Measurements from ENCODE around the gene COBLL1. TPM values are rescaled to one million over a fixed set of nuclear protein-coding genes. Genes with fewer than 3 reads are reported as not detected.

Gene COBLL1, protein sequence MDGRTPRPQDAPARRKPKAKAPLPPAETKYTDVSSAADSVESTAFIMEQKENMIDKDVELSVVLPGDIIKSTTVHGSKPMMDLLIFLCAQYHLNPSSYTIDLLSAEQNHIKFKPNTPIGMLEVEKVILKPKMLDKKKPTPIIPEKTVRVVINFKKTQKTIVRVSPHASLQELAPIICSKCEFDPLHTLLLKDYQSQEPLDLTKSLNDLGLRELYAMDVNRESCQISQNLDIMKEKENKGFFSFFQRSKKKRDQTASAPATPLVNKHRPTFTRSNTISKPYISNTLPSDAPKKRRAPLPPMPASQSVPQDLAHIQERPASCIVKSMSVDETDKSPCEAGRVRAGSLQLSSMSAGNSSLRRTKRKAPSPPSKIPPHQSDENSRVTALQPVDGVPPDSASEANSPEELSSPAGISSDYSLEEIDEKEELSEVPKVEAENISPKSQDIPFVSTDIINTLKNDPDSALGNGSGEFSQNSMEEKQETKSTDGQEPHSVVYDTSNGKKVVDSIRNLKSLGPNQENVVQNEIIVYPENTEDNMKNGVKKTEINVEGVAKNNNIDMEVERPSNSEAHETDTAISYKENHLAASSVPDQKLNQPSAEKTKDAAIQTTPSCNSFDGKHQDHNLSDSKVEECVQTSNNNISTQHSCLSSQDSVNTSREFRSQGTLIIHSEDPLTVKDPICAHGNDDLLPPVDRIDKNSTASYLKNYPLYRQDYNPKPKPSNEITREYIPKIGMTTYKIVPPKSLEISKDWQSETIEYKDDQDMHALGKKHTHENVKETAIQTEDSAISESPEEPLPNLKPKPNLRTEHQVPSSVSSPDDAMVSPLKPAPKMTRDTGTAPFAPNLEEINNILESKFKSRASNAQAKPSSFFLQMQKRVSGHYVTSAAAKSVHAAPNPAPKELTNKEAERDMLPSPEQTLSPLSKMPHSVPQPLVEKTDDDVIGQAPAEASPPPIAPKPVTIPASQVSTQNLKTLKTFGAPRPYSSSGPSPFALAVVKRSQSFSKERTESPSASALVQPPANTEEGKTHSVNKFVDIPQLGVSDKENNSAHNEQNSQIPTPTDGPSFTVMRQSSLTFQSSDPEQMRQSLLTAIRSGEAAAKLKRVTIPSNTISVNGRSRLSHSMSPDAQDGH
- total RNA-seq (2022) (42.1 and 47.9 TPM in 2 replicates), Bru-seq, nascent RNA (percentile 92 among the genes with signal in this experiment), BruChase-seq, experiment 1, labeled RNA remaining after a 2-hour chase (percentile 86 among the genes with signal in this experiment), BruChase-seq, experiment 2, labeled RNA remaining after a 6-hour chase (percentile 78 among the genes with signal in this experiment)
- long read RNA-seq, full-length matches to known transcripts = 18 of 29 reads
- long read RNA-seq, partial matches to known transcripts = 3 of 29 reads
- long read RNA-seq, other reads (novel, unspliced or antisense) = 8 of 29 reads

DNA sequence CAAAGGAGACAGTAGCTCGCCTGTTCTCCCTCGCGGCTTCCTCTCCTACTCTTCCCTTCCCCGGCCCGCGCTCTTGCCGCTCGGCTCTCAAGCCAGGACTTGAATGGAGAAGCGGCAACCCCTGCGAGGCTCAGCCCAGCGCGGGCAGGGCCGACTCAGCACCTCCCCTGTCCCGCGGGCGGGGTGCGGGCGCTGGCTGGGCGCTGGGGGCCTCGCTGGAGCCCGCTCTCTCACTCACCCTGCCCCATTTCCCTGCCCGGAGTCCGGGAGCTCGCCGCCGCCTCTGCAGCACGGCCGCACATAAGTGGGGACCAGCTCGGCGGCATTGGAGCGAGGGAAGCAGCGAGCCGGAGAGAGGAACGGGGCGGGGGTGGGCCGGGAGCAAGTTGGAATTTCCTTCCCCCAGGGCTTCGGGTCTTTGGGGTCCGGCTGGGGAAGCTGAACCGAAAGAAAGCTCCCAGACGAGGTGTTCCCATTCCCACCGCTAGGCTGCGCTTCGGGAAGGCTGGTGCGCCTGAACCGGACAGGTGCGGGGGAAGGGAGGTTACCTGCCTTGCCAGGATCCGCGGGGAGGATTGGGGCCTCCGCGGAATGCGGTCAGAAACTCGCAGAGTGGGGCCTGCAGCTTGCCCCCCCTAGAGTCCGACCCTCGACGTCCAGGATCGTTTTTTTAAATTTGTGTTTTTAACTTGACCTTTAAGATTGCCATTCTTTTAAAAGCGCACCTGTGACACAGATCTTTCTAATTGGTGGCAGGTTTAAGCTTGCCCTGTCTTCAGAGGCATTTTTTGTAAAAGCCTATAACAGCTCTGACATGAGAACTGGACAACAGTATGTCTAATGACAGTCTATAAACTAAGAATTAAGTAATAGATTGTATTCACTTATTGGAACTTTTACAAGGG is at the start of gene COBLL1:
TSS of gene COBLL1 (minus strand) at position 105 of the 905 bp plus-strand sequence. CDS start 627 bp downstream, outside the sequence.
- Mint-ChIP-seq H3K27ac (ENCODE audit: unreplicated experiment) (peak within 1 kb of the TSS; percentile 92), H3K9me3 (ENCODE audit: unreplicated experiment) (no peaks in the 10 kb centered on the region), H3K27me3 (ENCODE audit: insufficient read depth, unreplicated experiment) (no peaks in the 10 kb centered on the region), H3K36me3 (ENCODE audit: insufficient read depth, unreplicated experiment) (peaks cover 6% of the 10 kb centered on the region), H3K4me3 (ENCODE audit: unreplicated experiment) (peak within 1 kb of the TSS; percentile 95), H3K4me1 (ENCODE audit: low read depth, unreplicated experiment) (peaks cover 14% of the 10 kb centered on the region)
- peaks cover 2% of the 10 kb centered on the region; the same call in 1 of the 2 replicates for H3K36me3 ChIP-seq (ENCODE audit: control insufficient read depth, insufficient read depth, low read length)
- DNase-seq = peak; percentile 94 to 95
- H3K4me3 ChIP-seq (ENCODE audit: low read depth, low read length) = peak within 1 kb of the TSS; percentile 86
- TF ChIP-seq, protein P1, sequence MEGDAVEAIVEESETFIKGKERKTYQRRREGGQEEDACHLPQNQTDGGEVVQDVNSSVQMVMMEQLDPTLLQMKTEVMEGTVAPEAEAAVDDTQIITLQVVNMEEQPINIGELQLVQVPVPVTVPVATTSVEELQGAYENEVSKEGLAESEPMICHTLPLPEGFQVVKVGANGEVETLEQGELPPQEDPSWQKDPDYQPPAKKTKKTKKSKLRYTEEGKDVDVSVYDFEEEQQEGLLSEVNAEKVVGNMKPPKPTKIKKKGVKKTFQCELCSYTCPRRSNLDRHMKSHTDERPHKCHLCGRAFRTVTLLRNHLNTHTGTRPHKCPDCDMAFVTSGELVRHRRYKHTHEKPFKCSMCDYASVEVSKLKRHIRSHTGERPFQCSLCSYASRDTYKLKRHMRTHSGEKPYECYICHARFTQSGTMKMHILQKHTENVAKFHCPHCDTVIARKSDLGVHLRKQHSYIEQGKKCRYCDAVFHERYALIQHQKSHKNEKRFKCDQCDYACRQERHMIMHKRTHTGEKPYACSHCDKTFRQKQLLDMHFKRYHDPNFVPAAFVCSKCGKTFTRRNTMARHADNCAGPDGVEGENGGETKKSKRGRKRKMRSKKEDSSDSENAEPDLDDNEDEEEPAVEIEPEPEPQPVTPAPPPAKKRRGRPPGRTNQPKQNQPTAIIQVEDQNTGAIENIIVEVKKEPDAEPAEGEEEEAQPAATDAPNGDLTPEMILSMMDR (IDR thresholded peaks at IDR 0.05; ENCODE audit: insufficient read depth in 1 of 2, low read depth in 1 of 2, low read length in 1 of 2, severe bottlenecking in 1 of 2, unreplicated experiment in 1 of 2) = peak; percentile 87 to 89
- H3K27me3 ChIP-seq (replicated peaks; ENCODE audit: control insufficient read depth, insufficient read depth, low read length) = no peaks in the 10 kb centered on the region
- no peaks in the 10 kb centered on the region for H3K9me3 ChIP-seq
- BruUV-seq (replicated peaks) = TSS peak; percentile 68
- CTCF ChIA-PET = interaction anchor here (0.6 to 2.3 kb wide), 19 partner anchors 10 to 1426 kb away, joined by 3 to 20 read pairs (median 4); partner anchors contain the start of gene GRB14
- POLR2A ChIA-PET = interaction anchor here (0.6 to 1.9 kb wide), 10 partner anchors 9 to 746 kb away, joined by 3 to 14 read pairs (median 4); no protein-coding TSS in a partner anchor
- H3K4me1 ChIP-seq = peaks cover 27% of the 10 kb centered on the region
- intact Hi-C loops (cut with micrococcal nuclease; ENCODE audit: unreplicated experiment) = loop anchor here (1.0 to 5.0 kb wide), 5 partner anchors 31 to 105 kb away; no protein-coding TSS in a partner anchor

DNA sequence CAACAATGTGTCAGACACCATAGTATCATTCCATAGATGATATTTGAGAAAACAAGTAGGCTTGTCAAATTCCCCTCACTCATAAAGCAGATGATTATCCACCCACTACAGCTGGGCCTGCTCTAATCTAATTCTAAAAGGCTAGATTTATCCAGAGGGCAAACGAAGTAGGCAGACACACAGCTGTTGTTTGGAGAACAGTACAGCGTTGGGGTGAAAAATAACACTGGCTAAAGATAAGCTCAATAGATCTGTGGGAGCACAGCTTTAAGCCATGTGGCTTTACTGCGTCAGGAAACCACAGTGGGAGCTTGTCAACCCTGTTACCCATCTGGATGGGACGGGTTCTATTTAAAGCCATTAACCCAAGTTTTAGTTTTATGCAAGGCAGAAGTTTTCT is 48.9 kb upstream of the COBLL1 start:
- H3K4me3 ChIP-seq (ENCODE audit: low read depth, low read length) = no peak overlapping the region
- Mint-ChIP-seq H3K36me3 (ENCODE audit: insufficient read depth, unreplicated experiment) (peaks cover 4% of the 10 kb centered on the region), H3K27me3 (ENCODE audit: insufficient read depth, unreplicated experiment) (no peaks in the 10 kb centered on the region), H3K9me3 (ENCODE audit: unreplicated experiment) (peaks cover 12% of the 10 kb centered on the region), H3K4me3 (ENCODE audit: unreplicated experiment) (no peak overlapping the region), H3K4me1 (ENCODE audit: low read depth, unreplicated experiment) (peaks cover 9% of the 10 kb centered on the region), H3K27ac (ENCODE audit: unreplicated experiment) (no peak overlapping the region)
- peaks cover 9% of the 10 kb centered on the region for H3K4me1 ChIP-seq
- CTCF ChIA-PET = no interaction called here
- no peaks in the 10 kb centered on the region for H3K9me3 ChIP-seq
- H3K27me3 ChIP-seq (replicated peaks; ENCODE audit: control insufficient read depth, insufficient read depth, low read length) = no peaks in the 10 kb centered on the region
- no peaks in the 10 kb centered on the region for H3K36me3 ChIP-seq (ENCODE audit: control insufficient read depth, insufficient read depth, low read length)
- POLR2A ChIA-PET = no interaction called here
- intact Hi-C loops (cut with micrococcal nuclease; ENCODE audit: unreplicated experiment) = no loop called here
- no TSS peak for BruUV-seq (replicated peaks)
- TF ChIP-seq, protein P1 (IDR thresholded peaks at IDR 0.05; ENCODE audit: insufficient read depth in 1 of 2, low read depth in 1 of 2, low read length in 1 of 2, severe bottlenecking in 1 of 2, unreplicated experiment in 1 of 2) = no peak
- no peak for DNase-seq
